Measurements from ENCODE around the gene MAK. TPM values are rescaled to one million over a fixed set of nuclear protein-coding genes. Genes with fewer than 3 reads are reported as not detected.
A peak's percentile ranks its signal among the peaks of the same experiment; 100 is the strongest.

MAK gene
- polyA plus RNA-seq, 1 donor (not counting 4 experiments of a cell fraction or from before 2014, with no cell fraction given), result not detected

DNA sequence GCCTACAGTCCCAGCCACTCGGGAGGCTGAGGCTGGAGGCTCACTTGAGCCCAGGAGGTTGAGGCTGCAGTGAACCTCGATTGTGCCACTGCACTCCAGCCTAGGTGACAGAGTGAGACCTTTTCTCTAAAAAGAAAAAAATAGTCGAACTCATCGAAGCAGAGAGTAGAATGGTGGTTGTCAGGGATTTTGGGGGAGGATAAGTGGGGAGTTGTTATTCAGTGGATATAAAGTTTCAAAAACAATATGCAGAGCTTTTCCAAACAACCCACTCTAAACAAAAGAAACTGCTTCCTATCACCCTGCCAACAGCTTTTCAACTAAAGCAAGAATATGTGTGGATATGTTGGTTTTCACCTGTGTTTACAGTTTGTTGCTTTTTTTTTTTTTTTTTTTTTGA lies 11.6 kb upstream of the MAK start:
- H3K79me2 ChIP-seq (ENCODE audit: control insufficient read depth, insufficient read depth, low read length), result no peaks in the 10 kb centered on the region
- H2AFZ ChIP-seq (ENCODE audit: control insufficient read depth, low read length), result no peak overlapping the region
- dilution Hi-C loops (cut with MboI; ENCODE audit: extremely low pct_ligation_motif_present, low sequenced_read_pairs), result no loop called here
- H3K9me3 ChIP-seq (ENCODE audit: control insufficient read depth, low read depth, low read length), result no peaks in the 10 kb centered on the region
- no peak overlapping the region for H3K9ac ChIP-seq (ENCODE audit: control insufficient read depth, extremely low read depth, insufficient read depth, low read length)
- H3K4me1 ChIP-seq (ENCODE audit: control insufficient read depth, extremely low read depth, insufficient read depth, low read length), result no peaks in the 10 kb centered on the region
- DNase-seq (ENCODE audit: low read depth, low spot score), result no peak
- no peak overlapping the region for H3K4me2 ChIP-seq (ENCODE audit: control insufficient read depth, extremely low read depth, insufficient read depth, low read depth, low read length)
- no peak overlapping the region for H3K4me3 ChIP-seq (ENCODE audit: control insufficient read depth in 2 of 3, extremely low read depth in 1 of 3, insufficient read depth in 2 of 3, low read depth in 1 of 3, low read length in 3 of 3)
- H3K9me1 ChIP-seq (ENCODE audit: control insufficient read depth, extremely low read depth, insufficient read depth, low read length), result no peaks in the 10 kb centered on the region
- H3K27me3 ChIP-seq (ENCODE audit: control insufficient read depth, extremely low read depth, insufficient read depth, low read length), result no peaks in the 10 kb centered on the region
- no peaks in the 10 kb centered on the region for H3K36me3 ChIP-seq (ENCODE audit: control insufficient read depth in 2 of 2, extremely low read depth in 1 of 2, insufficient read depth in 2 of 2, low read length in 2 of 2)
- no peak for FAIRE-seq
- no peaks in the 10 kb centered on the region for H4K20me1 ChIP-seq (ENCODE audit: control insufficient read depth, extremely low read depth, insufficient read depth, low read length)
- H3K27ac ChIP-seq (ENCODE audit: control insufficient read depth, insufficient read depth, low read length), result no peak overlapping the region
- TF ChIP-seq, protein P1, sequence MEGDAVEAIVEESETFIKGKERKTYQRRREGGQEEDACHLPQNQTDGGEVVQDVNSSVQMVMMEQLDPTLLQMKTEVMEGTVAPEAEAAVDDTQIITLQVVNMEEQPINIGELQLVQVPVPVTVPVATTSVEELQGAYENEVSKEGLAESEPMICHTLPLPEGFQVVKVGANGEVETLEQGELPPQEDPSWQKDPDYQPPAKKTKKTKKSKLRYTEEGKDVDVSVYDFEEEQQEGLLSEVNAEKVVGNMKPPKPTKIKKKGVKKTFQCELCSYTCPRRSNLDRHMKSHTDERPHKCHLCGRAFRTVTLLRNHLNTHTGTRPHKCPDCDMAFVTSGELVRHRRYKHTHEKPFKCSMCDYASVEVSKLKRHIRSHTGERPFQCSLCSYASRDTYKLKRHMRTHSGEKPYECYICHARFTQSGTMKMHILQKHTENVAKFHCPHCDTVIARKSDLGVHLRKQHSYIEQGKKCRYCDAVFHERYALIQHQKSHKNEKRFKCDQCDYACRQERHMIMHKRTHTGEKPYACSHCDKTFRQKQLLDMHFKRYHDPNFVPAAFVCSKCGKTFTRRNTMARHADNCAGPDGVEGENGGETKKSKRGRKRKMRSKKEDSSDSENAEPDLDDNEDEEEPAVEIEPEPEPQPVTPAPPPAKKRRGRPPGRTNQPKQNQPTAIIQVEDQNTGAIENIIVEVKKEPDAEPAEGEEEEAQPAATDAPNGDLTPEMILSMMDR (optimal IDR thresholded peaks at IDR 0.05 in 1 of 3, IDR thresholded peaks at IDR 0.05 in 1 of 3, conservative IDR thresholded peaks at IDR 0.05 in 1 of 3; ENCODE audit: extremely low read depth in 1 of 3, insufficient read depth in 2 of 3, low read length in 3 of 3), result no peak
- TF ChIP-seq EZH2 (IDR thresholded peaks at IDR 0.05; ENCODE audit: low read length), result no peak

DNA sequence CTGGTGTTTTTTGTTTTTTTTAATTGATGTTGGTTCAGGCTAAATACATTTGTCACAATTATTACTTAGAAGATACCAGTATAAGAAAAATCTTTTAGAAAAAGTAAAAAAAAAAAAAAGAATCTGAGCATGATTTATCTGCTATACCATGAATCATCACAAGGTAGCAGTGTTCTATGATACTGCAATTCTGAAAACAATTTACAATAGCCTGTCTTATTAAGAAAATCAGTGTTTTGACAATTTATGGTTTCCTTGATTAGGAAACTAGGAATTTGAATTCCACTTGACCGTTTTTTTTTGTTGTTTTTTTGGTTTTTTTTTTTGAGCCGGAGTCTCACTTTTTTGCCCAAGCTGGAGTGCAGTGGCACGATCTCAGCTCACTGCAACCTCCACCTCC lies 9.3 kb upstream of the MAK start:
- no peak for FAIRE-seq
- dilution Hi-C loops (cut with MboI; ENCODE audit: extremely low pct_ligation_motif_present, low sequenced_read_pairs), result no loop called here

More for the DNA sequence above, 9.3 kb upstream of the MAK start:
- Histone ChIP-seq H3K4me3 (ENCODE audit: control insufficient read depth in 2 of 3, extremely low read depth in 1 of 3, insufficient read depth in 2 of 3, low read depth in 1 of 3, low read length in 3 of 3) (no peak overlapping the region), H3K4me1 (ENCODE audit: control insufficient read depth, extremely low read depth, insufficient read depth, low read length) (no peaks in the 10 kb centered on the region), H4K20me1 (ENCODE audit: control insufficient read depth, extremely low read depth, insufficient read depth, low read length) (no peaks in the 10 kb centered on the region), H3K36me3 (ENCODE audit: control insufficient read depth in 2 of 2, extremely low read depth in 1 of 2, insufficient read depth in 2 of 2, low read length in 2 of 2) (no peaks in the 10 kb centered on the region), H3K27ac (ENCODE audit: control insufficient read depth, insufficient read depth, low read length) (no peak overlapping the region), H3K4me2 (ENCODE audit: control insufficient read depth, extremely low read depth, insufficient read depth, low read depth, low read length) (no peak overlapping the region), H3K27me3 (ENCODE audit: control insufficient read depth, extremely low read depth, insufficient read depth, low read length) (no peaks in the 10 kb centered on the region), H3K79me2 (ENCODE audit: control insufficient read depth, insufficient read depth, low read length) (no peaks in the 10 kb centered on the region), H3K9ac (ENCODE audit: control insufficient read depth, extremely low read depth, insufficient read depth, low read length) (no peak overlapping the region), H3K9me1 (ENCODE audit: control insufficient read depth, extremely low read depth, insufficient read depth, low read length) (no peaks in the 10 kb centered on the region), H2AFZ (ENCODE audit: control insufficient read depth, low read length) (no peak overlapping the region), H3K9me3 (ENCODE audit: control insufficient read depth, low read depth, low read length) (no peaks in the 10 kb centered on the region)
- no peak for DNase-seq (ENCODE audit: low read depth, low spot score)
- TF ChIP-seq EZH2 (IDR thresholded peaks at IDR 0.05; ENCODE audit: low read length), result no peak
- TF ChIP-seq, protein P1 (optimal IDR thresholded peaks at IDR 0.05 in 1 of 3, IDR thresholded peaks at IDR 0.05 in 1 of 3, conservative IDR thresholded peaks at IDR 0.05 in 1 of 3; ENCODE audit: extremely low read depth in 1 of 3, insufficient read depth in 2 of 3, low read length in 3 of 3), result peak in 2 of 3 experiments; percentile 24 to 30
